HG02852 (cell line): Measurements from ENCODE around the gene TEPSIN.
A peak's percentile ranks its signal among the peaks of the same experiment; 100 is the strongest.

Source experiments
- ATAC-seq: cut with Tn5 transposase; IDR thresholded peaks from one replicate; pipeline ENCODE4 v1.9.1; 2021; ENCODE audit warnings: mild to moderate bottlenecking, moderate library complexity; ENCODE audit not compliant: unreplicated experiment

The TEPSIN gene

GRCh38 chr17:81238815-81239713 is at the start of gene TEPSIN, which contains the start of gene NDUFAF8:
Gene TEPSIN, minus strand, starts transcription at chr17:81239055. Its CDS starts 22 bp downstream, at chr17:81239033.
Gene NDUFAF8, plus strand, starts transcription at chr17:81239318. Its CDS starts 46 bp downstream, at chr17:81239364.
- ATAC-seq = peak; percentile 91

GRCh38 chr17:81287741-81288430 is 49.0 kb upstream of the TEPSIN start:
- no peak for ATAC-seq

DNA sequence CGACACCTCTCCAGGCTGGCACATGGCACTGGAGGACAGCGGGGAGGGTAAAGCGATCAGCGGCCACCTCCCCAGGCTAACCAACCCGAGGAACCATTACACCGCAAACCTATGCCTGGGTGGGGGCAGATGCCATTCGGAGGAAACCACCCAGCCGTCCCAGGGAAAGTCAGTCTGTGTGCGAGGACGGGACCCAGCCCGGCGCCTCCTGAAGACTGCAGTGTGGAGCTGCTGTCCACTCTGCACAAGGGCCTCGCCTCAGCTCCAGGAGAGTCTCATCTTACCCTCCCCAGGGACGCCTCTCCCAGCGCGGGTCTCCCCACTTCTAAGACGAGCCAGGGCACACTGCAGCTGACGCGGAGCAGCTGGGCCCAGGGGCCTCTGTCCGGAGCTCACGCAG is 48.3 kb upstream of the TEPSIN start:
- ATAC-seq = no peak

DNA sequence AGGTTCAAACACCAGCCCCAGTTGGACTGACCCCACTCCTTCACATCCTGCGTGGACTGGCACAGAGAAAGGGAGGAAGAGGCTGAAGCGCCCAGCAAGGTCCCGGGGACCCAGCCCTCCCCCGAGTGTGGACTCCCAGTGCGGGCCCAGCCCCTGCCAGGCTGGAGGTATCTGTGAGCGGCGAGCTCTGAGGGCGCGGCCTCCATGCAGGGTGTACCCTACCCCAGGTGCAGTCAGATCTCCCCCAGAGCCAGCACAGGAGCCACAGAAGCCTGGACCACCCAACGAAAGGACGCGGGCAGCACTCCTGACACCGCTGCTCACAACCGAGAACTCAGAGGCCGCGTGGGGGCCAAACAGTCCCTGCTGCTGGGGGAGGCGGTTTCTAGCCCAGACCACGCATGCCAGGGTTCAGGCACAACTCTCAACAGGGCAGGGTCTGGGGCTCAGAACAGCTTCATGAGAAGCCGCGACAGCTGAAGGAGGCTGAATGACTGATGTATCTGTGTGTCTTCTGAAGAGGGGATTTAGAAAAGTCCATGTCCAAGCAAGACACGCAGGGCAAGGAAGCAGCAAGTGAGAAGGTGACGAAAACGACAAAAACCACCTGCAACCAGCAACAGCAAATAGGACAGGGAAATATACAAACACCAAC is 47.8 kb upstream of the TEPSIN start:
- ATAC-seq = no peak

- no peak for ATAC-seq
Observed at GRCh38 chr17:81285894-81286293, 47.0 kb upstream of the TEPSIN start.

DNA sequence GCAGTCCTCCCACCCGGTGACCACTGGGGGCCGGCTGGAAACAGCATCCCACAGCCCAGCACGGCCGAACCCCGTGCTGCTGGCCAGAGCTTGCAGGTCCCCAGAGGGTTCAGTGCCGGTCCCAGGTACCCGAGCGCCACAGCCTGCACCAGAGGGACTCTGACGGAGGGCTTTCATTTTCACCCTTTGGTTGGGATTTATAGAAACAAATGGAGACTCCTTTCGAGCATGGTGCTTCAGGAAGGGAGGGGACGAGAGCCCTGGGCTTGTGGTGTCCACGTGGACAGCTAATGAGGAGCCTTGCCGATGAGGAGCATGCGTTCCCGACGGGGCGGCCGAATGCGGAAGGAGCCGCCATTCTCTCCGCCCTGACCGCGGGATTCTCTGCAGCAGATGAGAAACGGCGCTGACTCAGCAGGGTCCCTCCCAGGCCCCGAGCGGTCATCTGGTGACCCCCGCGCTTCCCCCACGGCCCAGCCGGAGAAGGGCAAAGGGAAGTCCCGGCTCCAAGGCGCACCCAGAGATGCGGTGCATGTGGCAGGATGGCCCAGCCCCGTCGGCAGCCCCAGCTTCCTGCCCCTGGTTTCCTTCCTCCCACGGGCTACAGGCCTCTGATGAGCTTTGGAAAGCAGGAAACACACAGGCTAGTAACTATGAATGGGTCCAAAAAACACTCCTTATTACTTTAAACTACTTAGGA is 46.5 kb upstream of the TEPSIN start:
- ATAC-seq = no peak

- ATAC-seq = no peak
Observed at GRCh38 chr17:81282876-81283275, 44.0 kb upstream of the TEPSIN start.

- ATAC-seq = no peak
Observed at GRCh38 chr17:81282141-81282540, 43.3 kb upstream of the TEPSIN start.

GRCh38 chr17:81280571-81280970 is 41.7 kb upstream of the TEPSIN start:
- no peak for ATAC-seq

DNA sequence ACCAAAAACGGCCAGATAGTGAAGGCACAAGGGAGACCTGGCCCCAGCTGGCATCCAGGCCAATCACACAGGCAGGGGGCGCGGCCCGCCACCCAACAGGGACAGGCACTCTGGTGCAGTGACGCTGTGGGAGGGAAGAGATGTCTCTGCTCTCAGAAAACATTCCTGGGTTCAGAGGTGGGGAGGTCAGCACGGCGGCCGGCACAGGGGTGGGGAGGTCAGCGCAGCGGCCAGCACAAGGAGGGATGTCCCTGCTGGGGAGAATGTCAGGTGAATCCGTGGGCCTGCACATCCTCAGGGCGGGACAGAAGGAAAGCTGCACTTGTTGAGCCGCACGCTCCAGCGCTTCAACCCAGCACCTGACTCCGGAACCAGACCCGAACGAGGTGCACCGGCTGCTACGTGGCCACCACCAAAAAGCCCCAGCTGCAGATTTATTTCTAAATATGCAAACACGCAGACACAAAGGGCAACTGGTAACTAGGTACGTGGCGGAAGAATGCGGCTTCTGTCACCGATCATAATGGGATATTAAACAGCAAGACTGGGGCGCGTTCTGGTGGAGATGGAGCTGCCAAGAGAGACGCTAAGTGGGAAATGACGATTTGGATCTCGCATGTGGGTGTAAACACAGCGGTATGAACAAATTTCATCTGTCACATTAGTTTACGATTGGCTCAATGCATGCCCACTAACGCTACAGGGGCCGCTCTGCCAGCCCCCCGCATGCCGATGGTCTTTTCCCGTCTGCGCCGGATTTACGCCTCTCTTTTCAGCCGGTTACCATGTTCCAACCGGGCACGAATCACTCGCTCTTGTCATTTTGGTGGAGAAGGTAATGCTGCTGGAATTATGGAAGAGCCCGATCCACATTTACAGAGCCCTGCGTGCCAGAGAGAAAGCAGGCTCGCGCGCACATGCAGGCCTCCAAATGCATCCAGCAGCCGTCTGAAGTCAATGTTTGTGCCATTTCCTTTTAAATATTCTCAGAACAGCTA is 40.7 kb upstream of the TEPSIN start:
- no peak for ATAC-seq

GRCh38 chr17:81278831-81279230 is 40.0 kb upstream of the TEPSIN start:
- no peak for ATAC-seq

GRCh38 chr17:81277946-81278693 is 39.3 kb upstream of the TEPSIN start:
- no peak for ATAC-seq

- no peak for ATAC-seq
Observed at GRCh38 chr17:81277421-81277820, 38.6 kb upstream of the TEPSIN start.

DNA sequence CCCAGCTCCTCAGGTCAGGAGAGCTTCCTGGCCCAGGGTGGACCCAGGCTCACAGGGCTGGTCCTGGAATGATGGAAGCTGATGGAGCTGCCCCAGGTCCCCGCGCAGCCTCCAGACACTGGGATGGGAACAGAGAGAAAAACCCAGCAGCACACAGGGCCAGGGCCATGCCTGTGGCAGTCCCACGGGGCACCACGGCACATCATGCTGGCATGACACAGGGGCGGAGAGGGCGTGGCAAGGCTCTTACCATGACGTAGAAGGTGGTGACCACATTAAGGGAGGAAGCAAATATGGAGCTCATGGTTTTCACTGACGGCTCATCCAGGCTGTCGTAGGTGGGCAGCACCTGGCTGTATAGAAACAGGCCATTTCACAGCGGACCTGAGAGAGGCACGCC is 37.9 kb upstream of the TEPSIN start:
- ATAC-seq = no peak

- no peak for ATAC-seq
Observed at GRCh38 chr17:81274471-81274855, 35.6 kb upstream of the TEPSIN start.

DNA sequence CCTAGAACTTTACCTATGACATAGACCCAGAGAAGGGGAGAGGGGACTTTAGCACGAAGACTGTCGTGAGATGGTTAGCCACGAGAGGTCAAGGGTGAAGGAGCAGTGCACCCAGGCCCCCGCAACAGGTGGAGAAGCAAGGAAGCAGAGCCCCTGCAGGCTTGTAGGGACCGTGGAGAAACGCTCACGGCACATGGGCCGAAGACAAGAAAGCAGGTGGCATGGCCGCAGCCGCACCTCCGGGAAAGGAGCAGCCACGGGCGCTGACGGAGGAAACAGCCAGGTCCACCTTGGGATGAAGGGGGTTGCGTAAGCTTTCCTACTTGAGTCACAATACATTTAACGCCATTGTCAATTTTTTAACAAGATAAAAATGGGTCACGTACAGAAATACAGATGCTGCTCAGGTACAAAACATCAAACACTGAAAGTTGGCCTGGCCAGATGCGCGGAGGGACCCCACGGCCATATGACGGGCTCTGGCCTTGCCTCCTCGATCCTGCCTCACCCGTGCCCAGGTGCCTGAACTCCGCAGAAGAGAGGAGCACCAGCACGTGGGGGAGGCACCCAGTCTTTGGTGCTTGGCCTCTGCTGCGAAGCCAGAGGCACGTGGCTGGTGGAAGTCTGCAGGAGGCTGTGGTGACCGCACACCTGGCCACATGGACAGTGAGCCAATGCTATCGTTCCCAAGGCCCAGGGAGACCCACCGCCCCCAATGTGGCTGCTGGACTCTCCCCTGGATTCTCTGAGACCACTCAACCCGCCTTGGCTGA is 35.0 kb upstream of the TEPSIN start:
- no peak for ATAC-seq

DNA sequence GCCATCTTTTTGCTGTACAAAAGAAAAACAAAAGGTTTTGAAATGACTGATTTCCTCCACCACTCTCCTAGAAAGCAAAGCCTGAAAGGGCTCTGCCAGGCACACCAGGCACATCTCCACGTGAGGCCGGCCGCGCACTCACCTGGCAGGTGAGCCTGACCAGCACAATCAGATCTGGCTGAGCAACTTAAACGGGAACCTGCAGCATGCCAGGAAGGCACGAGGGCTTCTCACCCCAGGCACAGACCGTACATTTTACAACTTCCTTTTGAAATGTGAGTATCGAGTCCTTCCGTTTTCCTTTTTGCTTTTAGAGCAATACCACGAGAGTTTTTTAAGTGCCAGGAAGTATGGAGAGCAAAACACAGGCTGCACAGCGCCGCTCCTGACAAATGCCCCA is 33.8 kb upstream of the TEPSIN start:
- no peak for ATAC-seq

- no peak for ATAC-seq
Observed at GRCh38 chr17:81271226-81271625, 32.4 kb upstream of the TEPSIN start.
